Suprapubic skin (tissue), 4 donors: ENCODE results near the gene KCND3. TPM values are rescaled to one million over a fixed set of nuclear protein-coding genes. Genes with fewer than 3 reads are reported as not detected.

Experiments
- DNase-seq, 2 donors: peaks; one replicate each; pipeline ENCODE4 v3.0.0-alpha.2; 2019; ENCODE audit warnings: low spot score in 2 of 2
- H3K27ac ChIP-seq: fragments of 200-600 bp; sonication (generic); one replicate; pipeline ENCODE4 v1.5.1; 2019
- H3K27me3 ChIP-seq: fragments of 200-600 bp; sonication (generic); one replicate; pipeline ENCODE4 v1.5.1; 2019
- H3K36me3 ChIP-seq: fragments of 200-600 bp; sonication (generic); one replicate; pipeline ENCODE4 v1.5.1; 2019
- H3K4me1 ChIP-seq: fragments of 200-600 bp; sonication (generic); one replicate; pipeline ENCODE4 v1.5.1; 2019
- H3K4me3 ChIP-seq: fragments of 200-600 bp; sonication (generic); one replicate; pipeline ENCODE4 v1.5.1; 2019; ENCODE audit warnings: mild to moderate bottlenecking
- H3K9me3 ChIP-seq: fragments of 200-600 bp; sonication (generic); one replicate; pipeline ENCODE4 v1.5.1; 2019
- EP300 ChIP-seq: sonication (generic); formaldehyde crosslinking; IDR thresholded peaks from one replicate; pipeline ENCODE4 v1.6.1; 2017; ENCODE audit warnings: antibody characterized with exemption
- POLR2A ChIP-seq, 2 donors: fragments of 450-650 bp; IDR thresholded peaks; one replicate each; pipeline ENCODE4 v1.6.1; 2017; ENCODE audit warnings: antibody characterized with exemption in 2 of 2, mild to moderate bottlenecking in 2 of 2, moderate library complexity in 2 of 2
- POLR2AphosphoS5 ChIP-seq, 3 donors: sonication (generic); formaldehyde crosslinking; IDR thresholded peaks; one replicate each; pipeline ENCODE4 v1.6.1; 2017; ENCODE audit warnings: antibody characterized with exemption in 3 of 3
- WGBS: methylation state at CpG from one replicate; pipeline ENCODE4 v1.1.5; 2018; 5-methylcytosine and 5-hydroxymethylcytosine counted together
- total RNA-seq, 4 donors: library from RNA; depleted of rRNA; stranded (reverse); fragments of >200 nt; gene quantifications; one replicate each; pipeline ENCODE4 v1.1.0, GENCODE V29; 2016
- TF ChIP-seq, protein P1 (sequence below), 2 donors: fragments of 200-600 bp in 1 of 2; fragments of 450-650 bp in 1 of 2; sonication (generic) in 1 of 2; IDR thresholded peaks; one replicate each; pipeline ENCODE4 v1.5.1; 2016 to 2019; ENCODE audit warnings: antibody characterized with exemption in 2 of 2, mild to moderate bottlenecking in 1 of 2, moderate library complexity in 1 of 2

Gene KCND3
- total RNA-seq, 4 donors from 2014 or later = 6.8 to 11.4 (median 10.2) TPM

DNA sequence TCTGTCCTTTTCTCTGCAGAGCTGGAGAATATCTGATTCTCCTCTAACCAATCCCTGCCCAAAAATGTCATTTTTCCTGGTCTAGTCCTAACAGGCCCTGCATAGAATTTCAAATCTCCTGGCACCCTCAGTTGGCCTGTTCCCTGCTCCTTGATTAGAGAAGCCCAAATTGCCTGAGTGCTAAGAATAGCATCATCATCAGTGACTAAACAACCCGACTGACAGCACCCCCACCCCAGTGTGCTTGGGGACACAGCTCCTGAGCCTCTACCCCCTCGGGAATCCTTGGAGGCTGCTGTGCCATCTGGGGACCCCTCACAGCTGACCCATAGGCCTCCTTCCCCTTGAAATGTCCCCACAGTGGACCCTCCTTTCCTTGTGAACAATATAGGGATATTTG lies 139.4 kb downstream of the KCND3 start:
- Histone ChIP-seq H3K36me3 (no peaks in the 10 kb centered on the region), H3K27me3 (no peaks in the 10 kb centered on the region), H3K4me1 (no peaks in the 10 kb centered on the region), H3K9me3 (no peaks in the 10 kb centered on the region), H3K27ac (no peak overlapping the region), H3K4me3 (no peak overlapping the region)
- 10% methylated on average over 2 of the region's 2 CpGs for WGBS
- TF ChIP-seq POLR2AphosphoS5 (IDR thresholded peaks at IDR 0.05) = no peak
- no peak for TF ChIP-seq POLR2A (IDR thresholded peaks at IDR 0.05)
- TF ChIP-seq, protein P1, sequence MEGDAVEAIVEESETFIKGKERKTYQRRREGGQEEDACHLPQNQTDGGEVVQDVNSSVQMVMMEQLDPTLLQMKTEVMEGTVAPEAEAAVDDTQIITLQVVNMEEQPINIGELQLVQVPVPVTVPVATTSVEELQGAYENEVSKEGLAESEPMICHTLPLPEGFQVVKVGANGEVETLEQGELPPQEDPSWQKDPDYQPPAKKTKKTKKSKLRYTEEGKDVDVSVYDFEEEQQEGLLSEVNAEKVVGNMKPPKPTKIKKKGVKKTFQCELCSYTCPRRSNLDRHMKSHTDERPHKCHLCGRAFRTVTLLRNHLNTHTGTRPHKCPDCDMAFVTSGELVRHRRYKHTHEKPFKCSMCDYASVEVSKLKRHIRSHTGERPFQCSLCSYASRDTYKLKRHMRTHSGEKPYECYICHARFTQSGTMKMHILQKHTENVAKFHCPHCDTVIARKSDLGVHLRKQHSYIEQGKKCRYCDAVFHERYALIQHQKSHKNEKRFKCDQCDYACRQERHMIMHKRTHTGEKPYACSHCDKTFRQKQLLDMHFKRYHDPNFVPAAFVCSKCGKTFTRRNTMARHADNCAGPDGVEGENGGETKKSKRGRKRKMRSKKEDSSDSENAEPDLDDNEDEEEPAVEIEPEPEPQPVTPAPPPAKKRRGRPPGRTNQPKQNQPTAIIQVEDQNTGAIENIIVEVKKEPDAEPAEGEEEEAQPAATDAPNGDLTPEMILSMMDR (IDR thresholded peaks at IDR 0.05) = no peak
- no peak for TF ChIP-seq EP300
- DNase-seq = no peak

DNA sequence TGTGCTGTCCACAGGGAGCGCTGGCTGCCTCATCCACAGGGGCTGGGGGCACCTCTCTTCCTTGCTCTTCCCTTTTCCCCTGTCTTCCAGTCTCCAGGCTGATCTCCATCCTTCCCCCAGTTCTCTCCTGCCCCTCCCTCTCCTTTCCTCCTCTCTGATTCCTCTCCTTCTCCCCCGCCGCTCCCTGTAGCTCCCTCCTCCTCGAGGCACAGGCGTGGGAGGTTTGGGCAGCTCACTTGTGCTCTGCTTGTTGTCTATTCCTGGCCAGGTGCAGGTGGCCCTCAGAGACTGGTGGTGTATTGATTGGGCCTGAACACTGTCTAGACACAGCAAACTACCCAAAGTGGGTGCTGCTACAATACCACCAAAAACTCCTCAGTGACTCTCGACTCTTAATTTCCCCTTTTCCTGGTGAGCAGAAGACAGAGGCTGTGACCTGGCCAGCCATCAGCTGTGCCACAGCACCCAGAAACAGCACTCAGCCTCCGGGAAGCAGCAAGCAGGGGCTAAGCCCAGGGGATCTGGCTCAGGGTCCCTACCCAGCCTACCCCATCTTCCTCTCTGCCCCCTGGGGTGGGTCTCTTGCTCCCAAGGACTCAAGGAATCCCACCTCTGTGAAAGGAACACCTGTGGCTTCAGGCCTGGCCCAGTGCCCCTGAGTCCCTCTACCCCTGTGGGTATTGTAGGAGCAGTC lies 140.5 kb downstream of the KCND3 start:
- no peaks in the 10 kb centered on the region for H3K4me1 ChIP-seq
- H3K4me3 ChIP-seq = no peak overlapping the region
- no peak for DNase-seq
- WGBS = 50% methylated on average over 7 of the region's 7 CpGs
- no peaks in the 10 kb centered on the region for H3K36me3 ChIP-seq
- TF ChIP-seq, protein P1 (IDR thresholded peaks at IDR 0.05) = no peak
- TF ChIP-seq EP300 (no peak), POLR2AphosphoS5 (IDR thresholded peaks at IDR 0.05) (no peak), POLR2A (IDR thresholded peaks at IDR 0.05) (no peak)
- H3K27me3 ChIP-seq = no peaks in the 10 kb centered on the region
- no peak overlapping the region for H3K27ac ChIP-seq
- no peaks in the 10 kb centered on the region for H3K9me3 ChIP-seq

DNA sequence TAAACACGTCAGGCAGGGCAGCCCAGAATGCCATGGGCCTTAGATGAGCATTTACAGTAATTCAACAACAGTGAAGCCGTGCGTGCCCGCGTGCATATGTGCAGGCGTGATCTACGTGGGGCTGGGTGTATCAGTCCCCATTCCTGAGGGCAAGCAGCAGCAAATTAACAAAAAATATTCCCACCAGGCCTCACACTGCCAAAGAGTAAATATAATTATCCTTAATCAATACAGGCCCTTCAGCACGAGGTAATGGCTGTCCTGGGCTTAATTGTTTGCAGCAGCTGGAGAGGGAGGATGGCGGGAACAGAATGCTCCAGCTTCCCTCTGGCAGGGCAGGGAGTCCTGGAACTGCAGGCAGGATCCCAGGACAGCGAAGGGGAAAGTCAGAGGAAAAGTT lies 142.0 kb downstream of the KCND3 start:
- TF ChIP-seq EP300 (no peak), POLR2A (IDR thresholded peaks at IDR 0.05) (no peak), POLR2AphosphoS5 (IDR thresholded peaks at IDR 0.05) (no peak)
- TF ChIP-seq, protein P1 (IDR thresholded peaks at IDR 0.05) = no peak
- H3K27me3 ChIP-seq = no peaks in the 10 kb centered on the region
- no peaks in the 10 kb centered on the region for H3K36me3 ChIP-seq
- no peaks in the 10 kb centered on the region for H3K4me1 ChIP-seq
- H3K27ac ChIP-seq = no peak overlapping the region
- H3K4me3 ChIP-seq = no peak overlapping the region
- H3K9me3 ChIP-seq = no peaks in the 10 kb centered on the region
- no peak for DNase-seq
- 67% methylated on average over 10 of the region's 10 CpGs for WGBS

DNA sequence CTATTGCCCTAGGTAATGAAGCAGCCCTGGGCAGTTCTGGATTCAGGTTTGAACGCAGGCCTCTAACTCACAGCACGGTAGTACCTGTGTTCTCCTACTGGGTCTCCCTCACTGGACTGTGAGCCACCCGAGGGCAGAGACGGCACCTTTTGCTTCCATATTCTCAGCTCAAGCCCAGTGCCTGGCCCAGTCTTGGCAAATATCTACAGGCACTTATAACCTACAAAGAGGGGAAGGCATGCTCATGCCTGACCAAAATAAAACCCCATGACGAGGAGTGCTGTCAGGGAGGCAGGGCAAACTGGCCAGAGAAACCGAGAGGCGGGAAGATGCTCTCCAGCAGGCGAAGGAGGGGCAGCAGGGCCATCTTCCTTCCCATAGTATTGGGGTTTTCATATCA lies 142.6 kb downstream of the KCND3 start:
- H3K36me3 ChIP-seq = no peaks in the 10 kb centered on the region
- 81% methylated on average over 8 of the region's 8 CpGs for WGBS
- TF ChIP-seq POLR2AphosphoS5 (IDR thresholded peaks at IDR 0.05) (no peak), POLR2A (IDR thresholded peaks at IDR 0.05) (no peak), EP300 (no peak)
- TF ChIP-seq, protein P1 (IDR thresholded peaks at IDR 0.05) = no peak
- H3K27me3 ChIP-seq = no peaks in the 10 kb centered on the region
- no peak overlapping the region for H3K4me3 ChIP-seq
- H3K9me3 ChIP-seq = no peaks in the 10 kb centered on the region
- DNase-seq = no peak
- no peaks in the 10 kb centered on the region for H3K4me1 ChIP-seq
- no peak overlapping the region for H3K27ac ChIP-seq

DNA sequence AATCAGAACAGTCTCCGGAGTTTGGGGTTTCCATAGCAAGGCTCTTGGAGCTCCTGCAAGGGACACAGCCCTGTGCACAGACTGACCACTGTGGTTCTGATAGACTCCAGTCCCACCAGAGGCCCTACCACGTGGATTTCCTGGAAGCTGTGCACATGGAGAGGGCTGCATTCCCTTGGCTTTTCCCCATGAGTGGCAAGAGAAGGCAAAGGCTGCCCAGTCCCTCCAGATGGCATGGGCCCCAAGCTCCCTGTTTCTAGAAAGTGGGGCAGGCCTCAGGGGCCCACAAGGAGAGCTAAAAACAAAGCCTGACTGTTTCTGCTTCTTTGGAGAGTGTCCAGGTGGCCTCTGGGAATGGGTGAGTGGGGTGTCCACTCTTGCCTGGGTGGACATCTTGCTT lies 146.3 kb downstream of the KCND3 start:
- no peak overlapping the region for H3K4me3 ChIP-seq
- no peaks in the 10 kb centered on the region for H3K9me3 ChIP-seq
- TF ChIP-seq POLR2AphosphoS5 (IDR thresholded peaks at IDR 0.05) (no peak), EP300 (no peak), POLR2A (IDR thresholded peaks at IDR 0.05) (no peak)
- TF ChIP-seq, protein P1 (IDR thresholded peaks at IDR 0.05) = no peak
- no peaks in the 10 kb centered on the region for H3K36me3 ChIP-seq
- H3K27ac ChIP-seq = no peak overlapping the region
- DNase-seq = no peak
- no peaks in the 10 kb centered on the region for H3K27me3 ChIP-seq
- WGBS = 69% methylated on average over 2 of the region's 2 CpGs
- H3K4me1 ChIP-seq = no peaks in the 10 kb centered on the region
